ENCODE measurements around the gene GPR156.

DNA sequence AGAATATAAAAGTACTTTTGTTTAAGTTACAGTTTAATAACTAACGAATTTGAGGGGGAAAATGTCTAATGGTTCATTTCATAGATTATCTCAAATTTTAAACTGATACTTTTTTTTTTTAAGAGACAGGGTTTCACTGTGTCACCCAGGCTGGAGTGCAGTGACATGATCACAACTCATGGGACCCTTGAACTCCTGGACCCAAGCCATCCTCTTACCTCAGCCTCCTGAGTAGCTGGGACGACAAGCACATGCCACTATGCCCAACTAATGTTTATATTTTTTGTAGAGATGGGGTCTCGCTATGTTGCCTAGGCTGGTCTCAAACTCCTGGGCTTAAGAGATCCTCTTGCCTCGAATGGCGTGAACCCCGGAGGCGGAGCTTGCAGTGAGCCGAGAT lies 47.6 kb upstream of the GPR156 start:
- TF ChIP-seq CBX5 (IDR thresholded peaks at IDR 0.05; ENCODE audit: low read depth) (no peak), USF2 (IDR thresholded peaks at IDR 0.05; ENCODE audit: borderline replicate concordance, low read depth, low read length) (no peak), SRF (IDR thresholded peaks at IDR 0.05; ENCODE audit: low read depth in 2 of 2, low read length in 2 of 2) (no peak), CTCF (IDR thresholded peaks at IDR 0.05 in 2 of 3, conservative IDR thresholded peaks at IDR 0.05 in 1 of 3; ENCODE audit: control insufficient read depth in 2 of 3, extremely low read depth in 1 of 3, insufficient read depth in 1 of 3, low read depth in 3 of 3, low read length in 3 of 3) (no peak), RELA (IDR thresholded peaks at IDR 0.05; ENCODE audit: borderline replicate concordance, partially characterized antibody) (no peak), ZNF274 (IDR thresholded peaks at IDR 0.05; ENCODE audit: insufficient read depth, insufficient read length) (no peak), BRCA1 (IDR thresholded peaks at IDR 0.05; ENCODE audit: low read depth, low read length) (no peak), POLR2A (IDR thresholded peaks at IDR 0.05; ENCODE audit: low read depth, low read length) (no peak)

All from GM12878 (cell line).